Amniotic epithelial cell (primary cell): ENCODE results near the gene CRYBB1.

Source experiments
- DNase-seq: peaks from one replicate; pipeline ENCODE4 v3.0.0-alpha.2; 2010; ENCODE audit warnings: low read depth

Gene CRYBB1

DNA sequence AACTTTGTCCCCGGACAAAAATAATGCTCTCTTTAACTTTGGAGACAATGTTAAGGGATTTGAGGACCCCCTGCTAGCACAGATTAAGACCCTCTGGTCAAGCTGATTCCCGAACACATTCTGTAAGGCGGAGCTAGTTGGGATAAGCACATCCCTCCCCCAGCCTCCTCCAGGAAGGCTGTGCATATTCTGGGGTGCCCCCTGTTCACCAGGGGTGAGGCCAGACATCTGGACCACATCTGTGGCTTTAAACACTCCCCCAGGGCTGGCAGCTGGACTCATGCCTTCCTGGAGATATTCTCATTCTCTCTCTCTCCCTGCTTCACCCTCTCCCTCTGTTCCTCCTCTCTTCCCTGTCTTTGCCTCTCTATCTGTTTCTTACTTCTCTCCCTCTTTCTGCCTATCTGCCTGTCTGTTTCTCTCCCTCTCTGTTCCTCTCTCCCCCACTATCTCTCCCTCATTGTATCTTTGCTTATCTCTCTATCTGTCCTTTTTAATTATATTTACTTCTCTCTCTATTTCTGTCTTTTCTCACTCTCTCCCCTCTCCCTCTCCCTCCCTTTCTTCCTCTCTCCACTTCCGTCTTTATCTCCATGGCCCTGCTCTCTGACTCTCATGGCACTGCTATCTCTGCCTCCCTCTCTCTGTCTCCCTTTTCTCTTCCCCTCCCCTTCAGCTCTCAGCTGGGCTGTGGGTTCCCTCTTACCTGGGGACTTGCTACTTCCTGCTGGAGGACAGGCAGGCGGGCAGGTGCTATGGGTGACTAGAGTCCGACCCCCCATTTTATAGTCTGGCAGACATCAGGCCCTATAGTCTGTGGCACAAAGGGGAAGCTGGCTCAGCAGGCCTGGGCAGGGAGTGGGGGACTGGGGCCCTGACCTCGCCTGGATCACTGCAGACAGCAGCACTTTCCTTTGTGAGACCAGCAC, at the start of gene CRYBB1:
Gene CRYBB1, minus strand, starts transcription at position 757 of the 929 bp plus-strand sequence. CDS start 1,708 bp downstream, outside the sequence.
- no peak for DNase-seq

DNA sequence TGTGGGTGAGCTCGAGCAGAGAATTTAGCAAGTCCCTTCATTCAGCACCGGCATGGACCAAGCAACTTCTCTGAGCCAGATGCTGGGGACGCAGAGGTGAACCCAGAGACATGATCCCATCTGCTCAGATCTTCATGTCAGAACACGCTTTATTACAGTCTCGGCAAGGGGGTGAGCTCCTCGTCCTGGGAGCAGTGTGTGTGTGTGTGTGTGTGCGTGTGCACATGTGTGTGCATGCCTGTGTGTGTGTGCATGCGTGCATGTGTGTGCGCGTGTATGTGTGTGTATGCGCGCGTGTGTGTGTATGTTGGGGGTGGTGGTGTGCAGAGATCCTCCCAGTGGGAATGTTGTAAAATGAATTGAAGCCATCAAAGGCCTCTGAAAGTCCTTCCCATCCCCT, 49.3 kb upstream of the CRYBB1 start:
- DNase-seq: no peak

DNA sequence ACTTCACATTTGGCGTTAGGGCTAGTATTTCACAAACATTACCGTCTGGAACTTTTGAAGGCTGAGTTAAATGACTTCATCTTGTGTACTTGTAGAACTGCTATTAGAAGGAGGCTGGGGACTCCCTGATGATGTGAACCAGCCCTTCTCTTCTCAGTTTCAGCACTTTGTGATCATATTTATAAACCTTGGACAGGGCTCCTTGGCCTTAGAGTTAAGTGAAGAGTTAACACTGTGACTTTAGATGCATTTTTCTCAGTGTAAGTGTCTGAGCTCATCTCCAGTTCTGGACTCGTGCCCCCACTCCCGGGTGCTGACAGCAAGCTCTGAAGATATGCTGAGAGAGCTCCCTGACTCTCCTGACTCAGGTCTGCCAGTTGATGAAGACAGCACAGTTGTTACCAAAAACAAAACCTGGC, 48.0 kb upstream of the CRYBB1 start:
- peak; percentile 33 for DNase-seq

DNA sequence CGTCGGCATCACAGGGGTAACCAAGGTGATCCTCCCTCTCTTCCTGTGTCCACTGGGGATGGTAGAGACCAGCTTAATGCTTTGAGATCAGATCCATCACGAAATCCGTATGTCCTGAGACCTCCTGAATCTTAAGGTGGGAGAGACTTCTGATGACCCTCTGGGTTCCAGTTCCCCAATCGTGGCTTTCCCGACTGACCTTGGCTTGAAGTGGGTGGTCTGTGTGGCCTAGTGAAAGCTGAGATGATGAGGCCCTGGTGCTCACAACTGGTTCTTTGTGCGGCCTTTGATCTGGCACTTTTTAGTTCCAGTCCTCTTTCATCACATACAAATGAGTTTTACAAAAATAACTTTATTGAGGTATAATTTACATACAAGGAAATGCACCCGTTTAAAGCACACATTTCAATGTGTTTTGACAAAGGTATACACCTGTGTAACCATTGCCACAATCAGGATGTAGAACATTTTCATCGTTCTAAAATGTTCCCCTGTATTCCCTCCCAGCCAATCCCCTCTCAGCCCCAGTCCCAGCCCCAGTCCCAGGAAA, 45.6 kb upstream of the CRYBB1 start:
- DNase-seq: no peak

DNA sequence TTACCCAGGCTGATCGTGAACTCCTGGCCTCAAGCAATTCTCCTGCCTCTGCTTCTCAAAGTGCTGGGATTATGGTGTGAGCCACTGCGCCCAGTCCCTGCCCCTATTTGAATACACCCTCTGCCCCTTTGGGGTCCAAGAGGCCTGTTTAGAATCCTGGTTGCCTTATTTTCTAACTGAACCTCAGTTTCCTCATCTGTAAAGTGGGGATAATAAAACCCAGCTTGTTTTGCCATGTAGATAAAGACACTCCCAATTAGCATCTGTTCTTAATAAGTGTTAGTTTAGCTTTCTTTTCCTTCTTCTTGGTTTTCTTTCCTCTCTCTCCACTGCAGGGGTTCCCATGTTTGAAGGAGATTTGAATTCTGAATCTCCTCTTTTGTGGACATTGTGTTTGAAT, 44.3 kb upstream of the CRYBB1 start:
- DNase-seq: no peak

DNA sequence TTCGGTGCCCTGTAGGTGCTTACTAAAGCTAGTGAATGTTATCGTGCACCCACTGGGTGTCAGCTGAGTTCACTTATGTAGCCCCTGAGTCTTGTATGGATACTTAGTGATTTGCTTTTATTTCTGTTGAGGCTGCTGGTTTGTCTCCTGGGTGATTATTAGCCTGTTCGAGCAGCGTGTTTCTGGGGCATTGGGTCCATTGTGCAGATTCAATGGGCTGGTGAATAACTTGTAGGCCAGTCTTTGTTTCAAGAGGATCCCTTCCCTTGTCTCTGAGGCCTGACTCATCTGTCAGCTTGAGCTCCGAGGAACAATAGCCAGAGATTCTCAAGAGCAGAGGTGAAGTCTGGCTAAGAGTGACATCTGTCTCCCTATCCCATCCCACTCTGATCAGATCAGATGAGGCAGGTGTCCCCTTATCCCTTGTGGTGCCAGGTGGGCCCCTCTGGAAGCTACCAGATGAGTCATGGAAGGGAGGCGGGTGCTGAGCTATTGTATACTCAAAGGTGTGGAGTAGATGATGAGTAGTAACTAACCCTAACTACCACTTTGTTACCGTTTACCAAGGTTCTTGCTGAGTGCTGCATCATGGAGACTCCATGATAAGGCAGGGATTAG, 43.2 kb upstream of the CRYBB1 start:
- no peak for DNase-seq

DNA sequence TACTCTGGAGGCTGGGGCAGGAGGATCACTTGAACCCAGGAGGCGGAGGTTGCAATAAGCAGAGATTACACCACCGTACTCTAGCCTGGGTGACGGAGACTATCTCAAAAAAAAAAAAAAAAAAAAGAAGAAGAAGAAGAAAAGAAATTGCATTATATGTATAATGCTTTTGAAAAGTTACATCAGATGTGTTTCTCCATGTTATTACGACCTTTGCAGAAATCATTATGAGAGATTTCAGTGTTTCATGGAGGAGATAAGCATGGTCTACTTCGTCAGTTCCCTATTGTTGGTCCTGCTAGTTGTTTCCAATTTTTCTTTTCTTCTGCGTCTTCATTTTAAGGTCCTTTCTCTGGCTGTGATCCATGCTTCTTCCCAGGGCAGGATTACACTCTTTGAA, 42.5 kb upstream of the CRYBB1 start:
- no peak for DNase-seq

DNA sequence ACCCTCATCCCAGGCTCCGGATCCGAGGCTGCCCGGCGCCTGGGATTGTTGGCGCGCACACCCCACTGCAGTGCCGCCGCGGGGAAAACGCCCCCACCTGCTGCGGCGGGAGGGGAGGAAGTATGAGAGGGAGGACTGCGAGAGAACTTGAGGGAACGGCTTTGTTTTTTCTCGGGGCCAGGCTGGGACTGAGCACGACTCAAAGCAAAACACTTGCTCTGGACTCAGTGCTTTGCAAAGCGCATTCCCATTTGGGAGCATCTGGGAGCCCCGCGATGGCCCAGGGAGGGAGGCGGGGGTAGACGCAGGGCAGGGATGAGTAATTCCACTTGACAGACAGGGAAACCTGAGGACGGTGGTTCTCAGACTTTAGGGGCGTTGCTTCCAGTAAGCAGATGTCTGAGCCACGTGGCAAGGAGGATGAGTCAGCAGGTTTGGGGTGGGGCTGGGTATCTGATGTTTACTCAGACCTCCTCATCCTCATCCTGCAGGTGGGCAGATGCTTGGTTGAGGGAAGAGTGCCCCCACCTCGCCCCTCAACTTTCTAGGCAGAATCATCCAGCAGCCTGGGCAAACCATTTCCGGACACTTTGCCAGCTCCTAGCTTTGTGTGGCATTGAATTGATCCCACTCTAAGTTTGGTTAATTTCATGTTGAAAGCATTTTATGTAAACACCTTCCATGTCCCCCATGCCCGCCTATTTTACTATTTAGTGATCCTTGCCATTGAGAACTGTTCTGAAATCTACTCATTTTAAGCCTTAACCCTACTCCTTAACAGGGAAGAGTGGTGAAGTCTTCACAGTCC, 41.0 kb upstream of the CRYBB1 start:
- DNase-seq: peak; percentile 95

DNA sequence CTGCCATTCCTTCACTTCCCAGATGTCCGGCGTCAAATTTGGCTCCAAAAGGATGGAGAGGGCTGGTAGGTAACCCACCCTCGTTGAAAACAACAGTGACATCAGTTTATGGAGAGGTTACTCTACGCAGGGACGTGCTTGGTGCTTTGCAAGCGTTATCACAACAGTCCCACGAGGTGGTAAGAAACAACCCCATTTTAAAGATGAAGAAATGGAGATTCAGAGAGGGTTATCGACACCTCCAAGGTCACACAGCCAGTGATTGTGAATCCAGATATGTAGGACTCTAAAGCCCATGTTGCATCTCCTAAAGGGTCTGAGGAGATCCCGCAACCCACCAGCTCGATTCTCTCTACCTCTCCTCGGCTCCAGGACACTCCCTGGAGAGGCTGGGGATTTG, 40.3 kb upstream of the CRYBB1 start:
- DNase-seq: no peak

DNA sequence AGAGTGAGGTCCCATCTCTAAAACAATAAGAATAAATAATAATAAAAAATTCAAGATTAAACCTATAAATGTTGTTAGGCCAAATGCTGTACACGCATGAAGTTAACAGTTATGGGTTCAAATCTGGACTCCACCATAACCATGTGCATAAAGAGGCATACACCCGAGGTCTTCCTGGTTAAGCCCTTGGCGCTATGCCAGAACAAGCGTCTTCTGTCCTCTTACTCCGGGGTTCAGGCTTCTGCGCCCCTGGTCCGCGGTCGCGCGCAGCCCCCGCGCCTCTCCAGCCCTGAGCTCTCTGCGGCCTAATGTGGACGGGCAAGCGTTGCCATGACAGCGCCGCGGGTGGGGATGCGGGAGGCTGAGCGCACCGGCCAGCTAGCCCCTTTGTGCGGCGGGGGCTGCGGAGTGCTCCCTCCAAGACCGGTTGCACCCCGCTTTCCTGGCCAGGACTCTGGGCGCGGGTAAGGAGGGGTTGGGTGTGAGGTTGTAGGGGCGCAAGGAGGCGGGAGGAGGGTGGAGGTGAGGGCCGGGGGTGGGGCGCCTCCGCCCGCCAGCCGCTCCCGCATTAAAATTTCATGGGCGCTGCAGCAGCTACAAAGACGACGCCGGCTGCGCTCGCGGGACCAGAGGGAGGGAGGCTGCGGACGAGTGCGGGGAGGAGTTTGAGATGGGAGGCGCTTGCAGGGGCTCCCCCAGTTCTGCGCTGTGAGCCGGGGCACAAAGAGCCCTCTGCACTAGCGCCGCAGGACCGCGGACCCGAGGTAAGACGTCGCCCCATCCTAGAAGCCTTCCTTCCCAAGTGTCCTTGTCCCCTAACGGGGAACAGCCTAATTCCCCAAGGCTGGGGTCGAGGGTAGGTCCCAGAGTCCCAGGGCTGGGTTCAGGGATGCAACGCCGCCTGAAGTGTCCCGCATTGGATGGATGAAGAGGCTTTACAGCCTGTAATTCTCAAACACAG, 39.3 kb upstream of the CRYBB1 start, which contains the start of gene MIAT:
Gene MIAT, plus strand, starts transcription at position 698 of the 961 bp plus-strand sequence.
- DNase-seq: no peak

DNA sequence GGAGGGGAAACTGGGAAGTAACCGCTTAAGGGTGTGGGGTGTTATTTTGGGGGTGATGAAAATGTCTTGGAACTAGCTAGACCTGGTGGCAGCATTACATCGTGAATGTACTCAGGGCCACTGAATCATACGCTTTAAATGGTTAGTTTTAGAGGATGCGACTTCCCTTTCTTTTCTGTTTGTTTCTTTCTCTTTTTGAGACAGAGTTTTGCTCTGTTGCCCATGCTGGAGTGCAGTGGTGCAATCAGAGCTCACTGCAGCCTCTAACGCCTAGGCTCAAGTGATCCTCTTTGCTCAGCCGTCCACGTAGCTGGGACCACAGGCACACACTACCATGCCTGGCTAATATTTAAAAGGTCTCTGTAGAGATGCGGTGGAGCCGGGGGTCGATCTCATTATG, 34.0 kb upstream of the CRYBB1 start:
- no peak for DNase-seq

DNA sequence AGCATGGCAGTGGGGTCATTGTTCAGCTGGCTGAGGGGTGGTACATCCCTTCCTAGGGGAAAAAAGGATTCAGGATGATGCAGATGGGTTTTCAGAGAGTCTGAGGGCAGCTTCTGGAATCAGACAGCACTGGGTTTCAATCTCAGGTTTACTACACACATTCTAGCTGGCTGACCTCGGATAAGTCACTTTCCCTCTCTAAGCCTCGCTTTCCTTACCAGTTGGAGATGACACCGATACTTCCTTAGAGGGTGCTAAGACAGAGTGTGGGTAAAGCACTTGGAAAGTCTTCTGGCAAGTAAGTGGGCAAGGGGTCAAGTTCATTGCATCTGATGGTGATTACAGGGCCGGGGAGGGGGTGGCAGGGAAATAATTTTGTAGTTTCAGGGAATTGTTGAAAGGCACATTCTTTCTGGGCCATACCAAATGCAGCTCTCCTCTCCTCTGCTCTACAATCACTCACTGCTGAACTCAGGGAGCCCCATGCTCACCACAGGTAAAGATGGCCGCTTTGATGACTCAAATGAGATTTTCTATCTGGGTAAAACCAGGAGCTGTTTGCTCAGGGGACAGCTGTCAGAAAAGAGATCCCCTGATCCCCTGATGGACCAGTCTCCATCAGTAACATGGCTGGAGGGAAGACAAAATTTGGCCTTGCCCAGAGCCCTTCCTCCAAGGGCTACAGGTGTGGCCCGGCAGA, 33.0 kb upstream of the CRYBB1 start:
- DNase-seq: no peak

DNA sequence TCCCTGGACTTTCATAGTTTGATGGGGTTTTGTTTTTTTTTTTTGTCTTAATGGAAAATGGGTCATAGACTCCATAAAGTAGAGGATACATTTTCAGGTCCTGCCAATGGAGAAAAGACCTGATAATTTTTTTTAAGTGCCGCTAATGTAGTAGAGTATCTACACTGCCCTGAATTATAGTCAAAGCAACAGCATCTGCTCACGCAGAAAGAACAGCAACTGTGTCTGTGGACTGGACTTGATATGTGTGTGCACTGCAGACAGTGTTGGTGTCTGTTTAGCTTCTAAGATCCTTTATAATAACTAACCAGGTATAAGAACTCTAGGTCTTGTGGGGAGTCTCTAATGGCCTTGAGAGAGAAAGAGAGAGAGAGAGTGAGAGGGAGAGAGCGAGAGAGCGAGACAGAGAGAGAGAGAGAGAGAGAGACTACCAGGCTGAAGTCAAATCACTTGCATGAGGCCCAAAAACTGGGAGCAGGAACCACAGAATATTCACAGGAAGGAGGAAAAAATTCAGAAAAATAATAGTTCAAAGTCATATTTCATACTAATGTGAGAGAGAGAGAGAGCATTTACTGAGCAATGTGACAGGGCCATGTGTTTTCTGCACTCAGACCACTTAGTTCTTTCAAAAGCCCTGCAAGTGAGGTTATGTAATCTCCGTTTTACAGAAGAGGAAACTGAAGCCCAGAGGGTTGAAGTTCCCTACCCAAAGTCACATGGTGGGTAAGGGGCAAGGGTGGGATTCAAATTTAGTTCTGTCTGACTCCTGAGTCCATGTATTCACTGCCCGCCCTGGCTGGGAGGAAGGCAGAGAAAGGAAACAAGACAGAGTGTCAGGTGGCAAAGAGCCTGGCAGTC, 30.9 kb upstream of the CRYBB1 start:
- peak; percentile 48 for DNase-seq

DNA sequence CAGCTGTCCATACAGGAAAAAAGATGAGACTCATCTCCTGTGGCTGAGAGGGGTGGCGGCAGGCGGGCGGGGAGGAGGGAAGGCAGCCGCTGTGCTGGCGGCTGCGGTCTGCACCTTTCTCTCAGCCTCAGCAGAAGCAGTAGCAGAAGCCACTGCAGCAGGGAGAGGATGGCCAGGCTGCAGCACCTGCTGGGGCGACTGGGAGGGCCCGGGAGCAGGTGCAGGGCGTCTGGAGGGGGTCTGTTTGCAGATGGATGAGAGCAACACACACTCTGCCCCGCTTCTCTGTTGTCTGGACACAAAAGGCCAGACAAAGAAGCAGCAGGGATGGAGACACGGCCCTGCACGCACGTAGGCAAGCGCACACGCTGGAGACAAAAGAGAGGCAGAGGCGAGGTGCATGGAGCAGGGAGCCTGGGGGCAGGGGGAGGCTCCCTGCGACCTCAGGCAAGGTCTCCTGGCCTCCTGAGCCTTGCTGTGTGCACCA, 30.2 kb upstream of the CRYBB1 start:
- DNase-seq: no peak

DNA sequence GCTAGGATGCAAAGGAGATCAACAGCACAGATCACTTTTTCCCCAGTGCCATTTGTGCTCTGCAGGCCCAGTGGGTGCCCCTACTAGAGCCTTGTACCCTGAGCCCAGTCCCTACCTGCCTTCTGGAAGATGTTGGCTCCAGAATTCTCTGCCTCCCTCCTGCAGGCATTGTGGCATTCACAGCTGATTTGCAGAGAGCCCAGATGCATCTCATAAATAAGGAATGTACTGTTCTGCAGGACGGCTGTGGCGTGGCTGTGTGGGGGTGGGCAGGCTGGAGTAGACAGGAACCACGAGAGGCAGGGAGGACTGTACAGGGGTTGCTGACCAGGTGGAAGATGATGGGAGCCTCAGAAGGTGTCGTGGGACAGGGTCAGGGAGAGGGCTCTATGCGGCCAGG, 28.3 kb upstream of the CRYBB1 start:
- peak; percentile 30 for DNase-seq

DNA sequence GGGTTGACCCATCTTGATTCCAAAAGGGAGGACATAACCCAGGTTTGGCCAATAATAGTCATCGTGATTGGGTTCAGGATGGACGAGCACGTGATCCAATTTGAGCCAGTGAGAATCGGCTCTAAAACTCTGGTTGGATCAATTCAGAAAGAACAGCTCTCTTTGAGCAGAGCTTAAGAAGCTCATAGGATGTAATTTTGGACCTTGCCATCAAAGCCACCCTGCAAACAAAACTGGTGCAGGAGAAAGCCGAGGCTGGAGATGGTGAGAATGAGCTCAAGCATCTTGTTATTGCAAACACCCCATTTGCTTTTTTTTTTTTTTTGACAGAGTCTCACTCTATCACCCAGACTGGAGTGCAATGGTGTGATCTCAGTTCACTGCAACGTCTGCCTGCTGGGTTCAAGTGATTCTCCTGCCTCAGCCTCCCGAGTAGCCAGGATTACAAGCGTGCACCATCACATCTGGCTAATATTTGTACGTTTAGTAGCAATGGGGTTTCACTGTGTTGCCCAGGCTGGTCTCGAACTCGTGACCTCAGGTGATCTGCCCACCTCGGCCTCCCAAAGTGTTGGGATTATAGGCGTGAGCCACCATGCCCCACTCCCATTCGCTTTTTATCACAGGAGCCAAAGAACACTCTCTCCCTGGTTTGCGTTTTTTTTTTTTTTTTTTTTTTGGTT, 25.7 kb upstream of the CRYBB1 start:
- no peak for DNase-seq

DNA sequence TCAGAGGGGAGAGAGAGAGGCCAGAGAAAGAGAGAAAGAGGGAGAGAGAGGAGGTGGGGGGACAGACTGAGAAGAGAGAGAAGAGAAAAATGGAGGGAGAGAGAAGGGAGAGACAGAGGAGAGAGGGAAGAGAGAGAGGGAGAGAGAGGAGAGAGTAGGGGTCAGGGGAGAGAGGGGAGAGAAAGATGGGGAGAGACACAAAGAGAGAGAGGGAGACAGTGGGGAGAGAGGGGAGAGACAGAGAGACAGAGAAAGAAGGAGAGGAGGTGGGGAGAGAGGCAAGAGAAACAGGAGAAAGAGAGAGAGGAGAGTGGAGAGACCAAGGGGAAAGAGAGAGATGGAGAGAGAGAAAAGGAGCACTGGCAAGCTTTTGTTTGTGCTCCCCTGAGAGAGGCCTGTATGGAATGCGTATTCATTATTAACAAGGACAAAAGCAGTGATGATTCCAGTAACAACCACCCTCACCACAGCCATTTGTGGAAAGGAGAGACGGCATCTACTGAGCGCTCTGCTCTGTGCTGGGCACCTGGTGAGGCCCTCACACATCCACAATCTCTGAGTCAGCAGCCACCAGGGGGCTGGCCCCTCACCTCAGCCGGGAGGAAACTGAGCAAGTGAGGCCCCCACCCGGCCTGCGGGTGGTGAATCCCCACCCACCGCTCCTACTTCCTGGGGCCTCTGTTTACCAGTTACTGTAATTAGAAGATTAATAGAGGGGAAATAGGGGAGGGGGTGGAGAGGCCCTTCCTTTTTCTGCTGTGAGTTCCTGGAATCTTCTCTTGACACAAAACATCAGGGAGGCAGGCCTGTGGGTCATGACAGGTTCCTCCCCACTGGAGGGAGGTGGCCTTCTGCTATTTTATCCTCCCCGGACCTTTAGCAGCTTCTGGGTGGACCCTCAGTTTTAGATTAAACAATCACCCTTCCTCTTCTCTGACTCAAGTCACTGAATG, 24.9 kb upstream of the CRYBB1 start:
- DNase-seq: no peak
